ENCODE results near the gene FBXO41.

DNA sequence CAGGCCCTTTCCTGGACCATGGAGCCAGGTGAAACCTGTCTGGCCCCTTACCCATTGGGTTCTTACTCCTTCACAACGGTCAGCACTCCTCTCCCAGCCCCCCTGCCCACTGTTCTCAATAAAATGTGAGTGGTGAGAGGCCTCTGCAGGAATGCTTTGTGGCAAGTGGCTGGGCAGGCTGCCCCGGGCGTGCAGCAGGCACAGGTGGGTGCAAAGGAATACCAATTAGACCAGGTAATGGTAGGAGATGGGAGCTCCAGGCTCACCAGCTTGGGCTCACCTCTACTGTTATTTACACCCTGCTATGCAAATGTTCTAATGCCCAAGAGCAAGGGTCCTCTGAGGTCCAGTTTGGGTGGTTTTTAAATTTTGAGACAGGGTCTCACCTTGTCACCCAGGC lies 57.2 kb downstream of the FBXO41 start:
- TF ChIP-seq, protein P1, sequence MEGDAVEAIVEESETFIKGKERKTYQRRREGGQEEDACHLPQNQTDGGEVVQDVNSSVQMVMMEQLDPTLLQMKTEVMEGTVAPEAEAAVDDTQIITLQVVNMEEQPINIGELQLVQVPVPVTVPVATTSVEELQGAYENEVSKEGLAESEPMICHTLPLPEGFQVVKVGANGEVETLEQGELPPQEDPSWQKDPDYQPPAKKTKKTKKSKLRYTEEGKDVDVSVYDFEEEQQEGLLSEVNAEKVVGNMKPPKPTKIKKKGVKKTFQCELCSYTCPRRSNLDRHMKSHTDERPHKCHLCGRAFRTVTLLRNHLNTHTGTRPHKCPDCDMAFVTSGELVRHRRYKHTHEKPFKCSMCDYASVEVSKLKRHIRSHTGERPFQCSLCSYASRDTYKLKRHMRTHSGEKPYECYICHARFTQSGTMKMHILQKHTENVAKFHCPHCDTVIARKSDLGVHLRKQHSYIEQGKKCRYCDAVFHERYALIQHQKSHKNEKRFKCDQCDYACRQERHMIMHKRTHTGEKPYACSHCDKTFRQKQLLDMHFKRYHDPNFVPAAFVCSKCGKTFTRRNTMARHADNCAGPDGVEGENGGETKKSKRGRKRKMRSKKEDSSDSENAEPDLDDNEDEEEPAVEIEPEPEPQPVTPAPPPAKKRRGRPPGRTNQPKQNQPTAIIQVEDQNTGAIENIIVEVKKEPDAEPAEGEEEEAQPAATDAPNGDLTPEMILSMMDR (tag by site-specific recombination; IDR thresholded peaks at IDR 0.05), result no peak
- TF ChIP-seq GLI4 (tag by site-specific recombination; IDR thresholded peaks at IDR 0.05) (no peak), ZBTB1 (tag by site-specific recombination; IDR thresholded peaks at IDR 0.05) (no peak)
- TF ChIP-seq, protein P2, sequence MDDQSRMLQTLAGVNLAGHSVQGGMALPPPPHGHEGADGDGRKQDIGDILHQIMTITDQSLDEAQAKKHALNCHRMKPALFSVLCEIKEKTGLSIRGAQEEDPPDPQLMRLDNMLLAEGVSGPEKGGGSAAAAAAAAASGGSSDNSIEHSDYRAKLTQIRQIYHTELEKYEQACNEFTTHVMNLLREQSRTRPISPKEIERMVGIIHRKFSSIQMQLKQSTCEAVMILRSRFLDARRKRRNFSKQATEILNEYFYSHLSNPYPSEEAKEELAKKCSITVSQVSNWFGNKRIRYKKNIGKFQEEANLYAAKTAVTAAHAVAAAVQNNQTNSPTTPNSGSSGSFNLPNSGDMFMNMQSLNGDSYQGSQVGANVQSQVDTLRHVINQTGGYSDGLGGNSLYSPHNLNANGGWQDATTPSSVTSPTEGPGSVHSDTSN (CRISPR knock-in tag; IDR thresholded peaks at IDR 0.05), result no peak

All from HEK293 (cell line).